GM21825 (cell line): Measurements from ENCODE around the gene RIMOC1.

Experiments
- ATAC-seq: cut with Tn5 transposase; IDR thresholded peaks from one replicate; pipeline ENCODE4 v1.9.1; 2021; ENCODE audit warnings: mild to moderate bottlenecking, moderate library complexity; ENCODE audit not compliant: unreplicated experiment

The RIMOC1 gene, protein sequence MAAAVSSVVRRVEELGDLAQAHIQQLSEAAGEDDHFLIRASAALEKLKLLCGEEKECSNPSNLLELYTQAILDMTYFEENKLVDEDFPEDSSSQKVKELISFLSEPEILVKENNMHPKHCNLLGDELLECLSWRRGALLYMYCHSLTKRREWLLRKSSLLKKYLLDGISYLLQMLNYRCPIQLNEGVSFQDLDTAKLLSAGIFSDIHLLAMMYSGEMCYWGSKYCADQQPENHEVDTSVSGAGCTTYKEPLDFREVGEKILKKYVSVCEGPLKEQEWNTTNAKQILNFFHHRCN

DNA sequence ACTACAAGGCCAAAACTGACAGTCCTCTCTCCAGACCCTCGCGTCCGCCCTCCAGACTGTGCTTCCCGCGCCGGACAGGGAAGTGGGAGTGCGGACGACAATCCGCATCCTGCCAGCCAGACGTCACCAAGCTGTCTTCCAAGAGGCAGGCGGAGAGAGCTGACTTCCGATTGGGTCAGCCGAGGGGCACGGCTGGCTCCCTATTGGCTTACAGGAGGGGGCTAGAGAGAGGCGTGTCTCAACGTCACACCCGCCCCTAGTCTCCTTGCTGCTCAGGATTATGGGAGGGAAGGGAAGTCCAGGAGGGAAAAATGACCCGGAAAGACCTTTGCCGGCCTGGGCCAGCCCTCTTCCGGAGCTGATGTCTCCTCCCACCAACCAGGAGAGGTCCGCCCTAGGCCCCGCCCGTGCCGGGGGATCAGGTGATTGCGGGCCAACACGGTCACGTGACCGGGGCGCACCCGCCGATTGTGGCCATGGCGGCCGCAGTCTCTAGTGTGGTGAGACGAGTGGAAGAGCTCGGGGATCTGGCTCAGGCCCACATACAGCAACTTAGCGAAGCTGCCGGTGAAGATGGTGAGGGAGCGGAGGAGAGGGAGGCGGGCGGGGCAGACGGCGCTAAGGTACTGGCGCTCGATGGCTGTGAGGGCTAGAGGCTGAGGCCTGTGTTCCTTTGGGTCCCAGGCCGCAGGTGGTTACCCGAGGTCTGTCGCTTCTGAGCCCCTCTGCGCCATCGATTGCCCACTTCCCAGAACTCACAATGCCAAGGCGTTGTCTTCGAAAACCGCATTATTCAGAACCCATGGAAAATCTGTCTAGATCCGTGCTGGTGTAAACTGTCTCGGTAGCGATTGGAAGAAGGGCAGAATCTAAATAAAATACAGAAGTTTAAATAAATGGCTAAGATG is at the start of gene RIMOC1:
TSS of gene RIMOC1 (plus strand) at position 453 of the 908 bp plus-strand sequence. CDS start at position 477, 24 bp downstream.
- peak; percentile 98 for ATAC-seq

DNA sequence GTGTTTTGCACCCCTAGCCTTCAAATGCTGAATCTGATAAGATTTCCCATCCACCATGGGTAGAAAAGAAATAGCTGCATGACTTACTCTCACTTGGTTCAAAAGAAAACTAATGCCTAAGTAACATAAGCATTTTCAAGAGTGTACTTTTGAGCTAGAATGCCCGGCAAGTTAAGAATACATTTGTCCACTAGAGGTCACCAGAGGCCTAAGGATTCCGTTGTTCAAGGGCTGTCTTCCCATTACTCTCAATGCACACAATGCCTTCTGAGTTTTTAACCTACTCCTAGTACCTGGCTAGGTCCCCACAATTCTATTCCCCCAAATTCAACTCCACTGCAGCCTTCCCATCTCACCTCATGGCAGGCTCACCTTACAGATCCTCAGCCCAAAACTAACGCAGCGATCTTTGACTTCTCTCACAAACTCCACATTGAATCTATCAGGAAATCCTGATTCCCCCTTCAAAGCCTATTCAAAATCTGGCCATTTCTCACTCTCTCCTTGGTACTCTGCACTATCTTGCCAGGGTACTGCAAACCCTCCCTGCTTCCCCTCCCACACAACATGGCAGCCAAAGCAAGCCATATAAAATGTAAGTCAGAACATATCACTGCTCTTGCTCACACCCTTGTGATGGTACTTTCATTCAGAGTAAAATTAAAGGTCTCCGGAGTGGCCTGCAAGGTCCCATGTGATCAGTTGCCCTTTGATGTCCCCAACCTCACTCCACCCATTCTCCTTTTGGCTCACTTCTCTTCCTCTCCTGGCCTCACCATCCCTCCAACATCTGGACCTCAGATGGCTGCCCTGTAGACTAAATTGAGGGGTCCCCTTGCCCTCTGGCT is 47.3 kb upstream of the RIMOC1 start:
- ATAC-seq, result peak; percentile 91

DNA sequence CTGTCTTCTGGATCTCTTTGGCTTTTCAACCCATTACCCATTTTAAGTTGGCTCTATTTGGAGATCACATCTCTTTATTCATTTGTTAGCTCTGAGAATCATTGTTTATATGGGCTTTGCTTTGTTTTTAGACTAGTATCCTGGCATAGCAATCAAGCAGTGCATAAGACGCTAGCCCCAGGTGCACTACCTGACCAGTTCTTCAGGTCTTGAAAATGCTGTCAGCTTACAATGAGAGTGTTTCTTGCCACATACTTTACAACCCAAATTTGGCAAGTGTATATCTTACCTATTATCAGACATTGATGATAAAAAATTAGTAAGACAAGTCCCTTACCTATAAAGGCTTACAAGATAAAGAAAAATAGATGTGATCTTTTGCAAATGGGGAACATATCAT is 46.2 kb upstream of the RIMOC1 start:
- ATAC-seq, result no peak

DNA sequence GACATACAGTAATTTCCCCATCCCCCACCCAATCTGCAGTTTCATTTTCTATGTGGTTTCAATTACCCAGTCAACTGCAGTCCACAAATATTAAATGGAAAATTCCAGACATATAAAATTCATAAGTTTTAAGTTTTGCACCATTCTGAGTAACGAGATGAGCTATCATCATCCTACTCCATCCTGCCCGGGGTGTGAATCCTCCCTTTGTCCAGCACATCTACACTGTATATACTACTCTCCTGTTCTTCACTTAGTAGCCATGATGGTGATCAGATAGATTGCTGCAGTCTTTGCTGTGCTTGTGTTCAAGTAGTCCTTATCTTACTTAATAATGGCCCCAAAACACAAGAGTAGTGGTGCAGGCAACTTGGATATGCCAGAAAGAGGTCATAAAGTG is 45.3 kb upstream of the RIMOC1 start:
- no peak for ATAC-seq

DNA sequence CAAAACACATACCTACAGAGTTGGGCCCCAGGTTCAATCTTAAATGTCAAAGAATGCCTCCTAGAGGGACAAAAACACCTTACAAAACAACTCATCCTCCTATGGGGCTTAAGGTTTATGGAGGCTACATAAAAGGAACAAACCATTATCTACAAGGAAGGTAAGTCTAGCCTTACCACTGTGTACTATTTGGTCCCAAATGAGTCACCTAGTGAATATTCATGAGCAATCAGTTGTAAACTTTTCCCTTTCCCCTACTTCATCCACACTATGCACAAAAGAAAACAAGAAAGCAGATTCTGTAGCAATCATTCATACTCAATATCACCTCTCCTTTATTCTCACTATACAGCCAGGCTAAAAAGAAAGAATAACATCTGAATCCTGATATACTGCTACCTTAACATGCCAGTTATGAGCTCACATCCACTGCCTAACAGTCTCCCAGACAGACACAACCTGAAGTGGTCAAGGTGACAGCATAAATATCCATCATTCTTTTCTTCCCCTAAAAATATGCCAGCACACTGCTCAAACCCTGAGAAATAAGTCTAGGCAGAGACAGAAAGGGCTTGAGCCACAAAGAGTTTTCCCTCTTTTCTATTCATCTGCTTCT is 40.2 kb upstream of the RIMOC1 start:
- ATAC-seq, result peak; percentile 56

DNA sequence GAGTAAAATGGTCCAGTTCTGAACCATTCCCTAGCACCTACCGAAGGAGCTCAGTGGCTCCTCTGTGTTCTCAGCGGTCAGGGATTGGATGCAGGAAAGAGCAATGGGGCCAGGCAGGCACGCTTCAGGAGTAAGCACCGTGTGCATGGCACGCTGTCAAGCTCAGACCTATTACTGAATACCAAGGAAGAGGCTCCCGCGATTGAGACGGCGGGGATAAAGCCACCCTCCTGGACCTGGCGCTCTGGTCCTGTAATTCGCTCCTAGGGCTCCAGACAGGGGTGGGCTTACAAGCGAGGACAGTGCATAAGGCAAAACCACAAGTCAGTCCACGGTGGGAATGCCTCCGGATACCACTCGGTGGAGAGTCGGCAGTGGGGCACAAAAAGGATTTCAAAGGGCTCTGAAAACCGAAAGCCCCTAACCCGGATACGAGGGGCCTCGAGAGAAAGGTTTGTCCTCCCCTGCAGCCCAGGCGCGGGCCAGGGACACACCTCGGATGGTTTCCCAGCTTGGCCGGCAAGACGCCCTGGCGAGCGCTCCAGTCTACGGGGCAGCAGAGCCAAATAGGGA is 34.9 kb upstream of the RIMOC1 start:
- ATAC-seq, result no peak

DNA sequence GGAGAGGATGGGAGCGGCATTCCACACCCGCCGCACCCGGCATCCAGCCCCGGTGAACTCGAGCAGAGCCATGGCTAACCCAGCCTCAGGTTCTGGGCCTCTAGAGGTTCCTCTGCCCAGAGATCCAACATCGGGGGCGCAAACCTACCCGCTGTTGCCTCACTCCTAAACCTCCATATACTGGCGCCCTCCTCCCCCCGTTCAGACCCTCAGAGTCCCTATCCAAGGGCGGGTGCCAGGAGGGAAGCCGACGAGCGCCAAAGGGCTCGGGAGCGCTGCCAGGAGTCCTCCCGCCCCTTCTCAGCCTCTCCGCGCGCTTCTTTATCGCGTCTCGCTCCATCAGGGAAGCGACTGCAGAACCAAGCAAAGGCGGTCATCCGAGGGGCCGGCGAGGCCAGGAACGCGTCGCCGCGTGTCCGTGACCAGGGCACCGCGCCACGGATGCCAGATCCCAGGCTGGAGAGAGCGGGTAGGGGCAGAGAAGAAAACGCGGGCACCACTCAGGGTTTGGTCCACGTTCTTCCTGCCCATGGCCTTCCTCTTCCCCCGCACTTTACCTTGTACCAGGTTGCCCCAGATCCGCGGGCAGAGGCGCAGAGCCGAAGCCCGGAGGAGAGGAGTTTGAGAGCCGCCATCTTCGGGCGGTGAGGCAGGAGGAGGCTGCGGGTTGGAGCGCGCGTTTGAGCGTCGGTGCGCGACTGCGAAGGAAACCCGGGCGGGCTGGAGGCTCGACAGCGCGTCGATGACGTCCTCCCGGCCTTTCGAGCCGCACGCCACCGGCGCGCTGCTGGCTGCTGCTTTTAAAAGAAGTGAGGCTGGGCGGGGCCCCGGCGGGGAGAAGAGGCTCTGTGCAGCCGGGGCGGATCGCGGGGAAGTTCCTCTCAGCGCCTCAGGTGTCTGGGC is 34.2 kb upstream of the RIMOC1 start, which contains the start of gene OXCT1:
TSS of gene OXCT1 (minus strand) at position 702 of the 903 bp plus-strand sequence. CDS start at position 635, 67 bp downstream.
- peak; percentile 93 for ATAC-seq

DNA sequence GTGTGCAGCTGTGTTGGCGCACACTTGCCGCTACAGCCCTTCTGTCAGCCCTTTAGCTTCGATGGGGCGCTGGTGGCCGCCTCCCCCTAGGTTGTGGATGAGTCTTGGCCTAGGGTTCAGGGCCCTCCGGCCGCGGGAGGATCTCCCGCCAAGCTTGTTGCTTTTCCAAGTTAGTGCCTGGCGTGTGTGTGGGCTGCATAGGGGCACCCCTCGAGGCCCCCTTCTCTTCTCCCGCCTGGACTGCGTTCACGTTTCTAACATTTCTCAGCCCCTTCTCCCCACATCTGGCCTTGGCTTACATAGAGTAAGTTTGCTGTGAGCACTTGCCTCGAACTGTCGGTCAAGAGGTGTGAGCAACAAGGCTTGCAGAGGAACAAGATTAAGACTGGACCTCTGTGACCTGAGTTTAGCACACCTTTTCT is 33.5 kb upstream of the RIMOC1 start:
- no peak for ATAC-seq

DNA sequence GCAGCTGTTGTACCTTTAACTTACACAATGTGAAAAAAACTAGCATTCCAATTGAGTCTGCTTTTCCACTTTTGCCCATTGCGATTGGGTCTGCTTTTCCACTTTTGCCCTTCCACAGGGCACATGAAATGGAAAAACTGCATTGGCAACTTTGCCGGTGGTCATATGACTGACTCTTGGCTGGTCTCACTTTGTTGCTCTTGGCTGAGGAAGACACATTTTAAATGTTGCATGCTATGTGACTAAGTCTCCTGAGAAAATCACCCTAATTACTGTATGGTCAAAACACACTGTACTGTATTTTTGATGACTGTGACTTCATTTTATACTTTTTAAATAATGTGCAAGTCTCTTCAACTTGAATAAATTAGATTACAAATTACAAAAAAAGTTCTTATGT is 32.3 kb upstream of the RIMOC1 start:
- ATAC-seq, result no peak

DNA sequence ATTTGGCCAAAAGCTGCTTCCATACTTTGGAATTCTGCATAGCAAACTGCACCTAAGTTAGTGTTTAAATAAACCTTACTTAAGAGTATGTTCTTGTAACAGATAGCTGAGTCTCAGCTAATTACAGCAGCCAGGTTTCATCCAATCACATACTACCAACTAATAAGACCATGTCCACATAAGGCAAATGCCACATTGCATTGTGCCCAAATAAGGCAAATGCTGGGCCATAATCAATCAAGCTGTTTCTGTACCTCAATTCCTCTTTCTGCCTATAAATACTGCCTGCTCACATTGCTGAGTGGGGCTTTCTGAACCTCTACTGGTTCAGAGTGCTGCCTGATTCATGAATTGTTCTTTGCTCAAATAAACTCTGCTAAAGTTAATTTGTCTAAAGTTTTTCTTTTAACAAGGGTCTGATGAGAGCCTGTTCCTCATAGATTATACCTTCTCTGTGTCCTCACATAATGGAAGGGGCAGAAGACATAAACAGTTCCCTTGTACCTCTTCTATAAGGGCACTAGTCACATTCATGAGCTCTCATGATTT is 29.6 kb upstream of the RIMOC1 start:
- ATAC-seq, result no peak

DNA sequence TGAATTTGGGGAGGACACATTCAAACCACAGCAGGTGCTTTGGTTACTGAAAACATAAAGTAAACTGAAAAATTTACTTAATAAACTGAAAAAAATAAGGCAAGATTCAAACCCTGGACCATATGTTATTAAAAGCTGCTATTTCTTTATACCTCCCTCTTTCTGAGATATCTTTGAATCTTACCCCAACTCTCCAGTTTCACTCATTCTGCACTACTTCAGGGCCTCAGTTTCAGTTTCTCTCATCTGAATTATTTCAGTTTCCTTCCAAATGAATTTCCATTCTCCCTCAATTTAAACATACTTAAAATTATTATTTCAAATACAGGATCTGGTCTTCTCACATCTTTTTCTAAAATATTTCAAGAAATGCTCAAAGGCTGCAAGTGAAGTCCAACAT is 29.0 kb upstream of the RIMOC1 start:
- ATAC-seq, result no peak

DNA sequence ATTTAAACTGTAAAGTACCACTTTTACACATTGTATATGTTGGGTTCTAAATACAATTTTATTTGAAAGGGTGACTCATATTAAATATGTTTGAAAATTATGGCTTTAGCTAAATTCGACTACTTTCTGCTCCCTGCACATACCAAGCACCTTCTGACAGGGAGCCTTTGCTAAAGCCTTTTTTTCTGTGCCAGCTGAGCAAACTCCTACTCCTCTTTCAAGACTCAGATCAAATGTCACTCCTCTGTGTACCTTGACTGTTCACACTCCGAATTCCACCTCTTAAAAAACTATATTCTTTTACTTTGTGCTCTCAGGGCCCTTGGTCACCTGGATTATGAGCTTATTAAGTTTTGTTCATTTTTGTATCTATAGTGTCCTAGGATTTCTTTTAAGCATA is 27.5 kb upstream of the RIMOC1 start:
- no peak for ATAC-seq

DNA sequence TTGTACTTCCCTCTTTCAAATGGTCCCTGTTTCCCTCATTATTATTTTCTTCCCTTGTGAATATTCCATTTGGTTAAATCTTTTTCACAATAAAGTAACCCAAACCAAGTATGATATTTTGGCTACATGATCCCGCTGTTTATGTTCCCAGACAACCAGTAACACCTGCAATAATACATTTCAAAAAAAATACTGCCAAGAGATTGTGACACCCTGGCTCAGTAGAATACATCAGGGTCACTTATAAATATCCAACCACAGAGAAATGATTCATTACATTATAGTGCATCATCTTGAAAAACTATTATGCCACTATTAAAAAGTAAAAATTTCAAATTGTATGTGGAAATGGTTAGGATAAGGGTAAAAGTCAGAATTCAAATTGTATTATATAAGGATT is 26.7 kb upstream of the RIMOC1 start:
- ATAC-seq, result no peak

DNA sequence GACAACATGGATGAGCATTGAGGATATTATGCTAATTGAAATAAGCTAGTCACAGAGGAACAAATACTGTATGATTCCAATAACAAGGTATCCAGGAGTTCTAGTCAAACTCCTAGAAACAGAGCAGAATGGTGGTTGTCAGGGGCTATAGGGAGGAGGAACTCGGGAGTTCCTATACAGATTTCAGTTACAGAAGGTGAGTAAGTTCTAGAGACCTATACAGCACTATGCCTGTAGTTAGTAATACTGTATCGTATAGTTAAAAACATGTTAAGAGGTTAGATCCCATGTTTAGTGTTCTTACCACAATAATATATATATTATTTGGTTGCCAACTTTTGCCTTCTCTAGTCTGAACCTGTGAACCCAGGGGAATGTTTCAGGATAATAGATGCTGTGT is 26.0 kb upstream of the RIMOC1 start:
- peak; percentile 29 for ATAC-seq

DNA sequence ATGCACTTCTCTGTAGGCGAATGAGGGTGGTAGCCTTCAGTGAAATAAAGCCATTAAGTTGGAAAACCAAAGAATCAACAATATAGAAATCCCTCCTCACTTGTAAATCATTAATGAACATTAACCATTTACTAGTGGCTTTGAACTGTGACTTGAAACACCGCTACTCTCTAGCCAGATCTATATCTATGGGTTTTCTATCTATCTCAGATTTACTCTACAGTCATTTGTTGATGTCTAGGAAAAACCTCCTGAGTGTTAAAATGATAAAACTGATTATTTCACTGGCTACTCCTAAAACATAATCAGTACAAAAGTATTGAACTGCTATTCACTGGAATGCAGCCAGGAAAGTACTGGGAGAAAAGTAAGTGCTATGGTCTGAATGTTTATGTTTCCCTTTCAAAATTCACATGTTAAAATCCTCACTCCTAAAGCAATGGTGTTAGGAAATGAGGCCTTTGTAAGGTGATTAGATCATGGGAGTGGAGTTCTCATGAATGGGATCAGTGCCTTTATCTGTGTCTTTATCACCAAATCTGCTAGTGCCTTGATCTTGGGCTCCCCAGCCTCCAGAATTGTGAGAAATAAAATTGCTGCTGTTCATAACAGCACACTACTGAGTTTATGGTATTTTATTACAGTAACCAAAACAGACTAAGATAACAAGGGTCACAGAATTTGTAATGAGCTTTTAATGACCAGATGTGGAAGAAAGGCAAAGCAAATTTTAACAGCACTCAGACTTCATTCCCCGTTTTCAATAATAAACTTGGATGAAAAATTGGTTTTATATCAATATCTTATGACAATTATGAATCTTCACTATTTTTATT is 25.3 kb upstream of the RIMOC1 start:
- ATAC-seq, result peak; percentile 69

DNA sequence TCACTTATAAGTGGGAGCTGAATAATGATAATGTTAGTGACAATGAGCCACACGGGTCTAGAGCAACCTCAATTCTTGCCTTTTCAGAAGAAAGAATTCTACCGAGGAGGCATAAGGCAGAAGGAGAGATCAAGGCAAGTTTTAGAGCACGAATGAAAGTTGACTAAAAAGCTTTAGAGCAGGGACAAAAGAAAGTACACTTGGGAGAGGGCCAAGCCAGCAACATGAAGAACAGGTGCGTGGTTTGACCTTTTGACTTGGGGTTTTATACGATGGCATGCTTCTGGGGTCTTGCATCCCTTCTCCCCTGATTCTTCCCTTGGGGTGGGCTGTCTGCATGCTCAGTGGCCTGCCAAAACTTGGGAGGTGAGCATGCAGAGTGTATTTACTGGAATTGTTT is 21.4 kb upstream of the RIMOC1 start:
- ATAC-seq, result no peak

DNA sequence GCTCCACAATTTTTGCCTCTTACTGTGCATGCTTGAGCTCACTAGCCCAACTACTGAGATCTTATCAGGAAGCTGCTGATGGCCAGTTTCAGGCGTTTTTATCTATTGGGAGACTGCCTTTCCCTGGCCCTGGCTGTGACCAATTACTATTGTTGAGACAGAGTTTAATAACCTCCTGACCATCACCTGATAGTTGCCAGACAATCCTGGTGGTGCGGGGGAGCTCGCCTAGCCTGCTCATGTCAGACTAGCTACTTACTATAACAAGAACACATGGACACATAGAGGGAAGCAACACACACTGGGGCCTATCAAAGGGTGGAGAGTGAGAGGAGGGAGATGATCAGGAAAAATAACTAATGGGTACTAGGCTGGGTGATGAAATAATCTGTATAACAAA is 20.9 kb upstream of the RIMOC1 start:
- ATAC-seq, result no peak

DNA sequence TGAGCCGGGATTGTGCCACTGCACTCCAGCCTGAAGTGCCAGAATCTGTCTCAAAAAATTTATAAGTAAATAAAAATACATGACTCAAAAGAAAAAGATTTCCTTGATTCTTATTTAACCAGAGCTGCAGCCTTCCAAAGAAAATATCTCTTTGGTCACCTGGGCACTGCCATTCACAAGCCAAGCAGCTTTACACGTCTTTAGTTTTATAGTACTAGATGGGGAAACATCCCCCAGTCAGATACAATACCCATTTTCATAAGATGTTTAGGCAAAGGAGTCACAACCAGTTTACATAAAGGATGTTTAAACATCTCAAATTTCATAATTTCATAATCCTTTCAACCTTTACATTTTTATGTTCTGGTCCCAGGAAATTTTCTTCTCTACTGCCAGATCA is 20.2 kb upstream of the RIMOC1 start:
- no peak for ATAC-seq
